Esophagus mucosa (tissue), 1 donor: ENCODE results near the gene MREG. TPM values are rescaled to one million over a fixed set of nuclear protein-coding genes. Genes with fewer than 3 reads are reported as not detected.
A peak's percentile ranks its signal among the peaks of the same experiment; 100 is the strongest.

Source experiments
- ATAC-seq: fragments of 200-7000 bp; cut with Tn5 transposase; one replicate; pipeline ENCODE4 v1.9.1; 2020
- total RNA-seq: library from RNA; stranded (reverse); gene quantifications from one replicate; pipeline ENCODE4 v1.2.4, GENCODE V29; 2023
- donor health status: DM: yes; HTN: yes; CAD: no.

The MREG gene
- total RNA-seq, 1 donor from 2014 or later: 61.9 TPM

DNA sequence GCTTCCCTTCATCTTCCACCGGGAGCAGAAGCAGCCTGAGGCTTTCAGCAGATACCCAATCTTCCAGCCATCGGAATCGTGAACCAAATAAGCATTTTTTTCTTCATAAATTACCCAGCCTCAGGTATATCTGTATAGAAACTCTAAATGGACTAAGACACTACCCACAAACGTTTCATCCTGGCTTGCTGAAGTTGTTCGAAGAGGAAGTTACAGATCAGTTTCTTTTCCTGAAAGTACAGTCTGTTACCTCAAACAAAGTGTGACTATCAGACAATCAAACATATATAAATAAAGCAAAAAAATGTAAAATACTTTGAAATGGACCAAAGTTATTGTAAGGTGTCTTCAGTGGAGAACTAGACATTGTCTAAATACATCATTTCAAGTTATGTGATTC is 97.9 kb downstream of the MREG start:
- ATAC-seq: no peak

DNA sequence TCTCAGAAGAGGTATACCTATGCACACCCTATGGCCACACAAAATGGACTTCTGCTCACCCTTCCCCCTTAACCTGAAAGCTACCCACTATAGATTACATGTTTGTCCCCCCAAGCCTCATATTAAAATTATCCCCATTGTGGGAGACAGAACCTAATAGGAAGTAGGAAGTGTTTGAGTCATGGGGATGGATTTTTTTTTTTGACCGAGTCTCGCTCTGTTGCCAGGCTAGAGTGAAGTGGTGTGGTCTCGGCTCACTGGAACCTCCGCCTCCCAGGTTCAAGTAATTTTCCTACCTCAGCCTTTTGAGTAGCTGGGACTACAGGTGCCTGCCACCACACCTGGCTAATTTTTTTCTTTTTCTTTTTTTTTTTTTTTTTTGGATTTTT is 98.6 kb downstream of the MREG start:
- no peak for ATAC-seq

DNA sequence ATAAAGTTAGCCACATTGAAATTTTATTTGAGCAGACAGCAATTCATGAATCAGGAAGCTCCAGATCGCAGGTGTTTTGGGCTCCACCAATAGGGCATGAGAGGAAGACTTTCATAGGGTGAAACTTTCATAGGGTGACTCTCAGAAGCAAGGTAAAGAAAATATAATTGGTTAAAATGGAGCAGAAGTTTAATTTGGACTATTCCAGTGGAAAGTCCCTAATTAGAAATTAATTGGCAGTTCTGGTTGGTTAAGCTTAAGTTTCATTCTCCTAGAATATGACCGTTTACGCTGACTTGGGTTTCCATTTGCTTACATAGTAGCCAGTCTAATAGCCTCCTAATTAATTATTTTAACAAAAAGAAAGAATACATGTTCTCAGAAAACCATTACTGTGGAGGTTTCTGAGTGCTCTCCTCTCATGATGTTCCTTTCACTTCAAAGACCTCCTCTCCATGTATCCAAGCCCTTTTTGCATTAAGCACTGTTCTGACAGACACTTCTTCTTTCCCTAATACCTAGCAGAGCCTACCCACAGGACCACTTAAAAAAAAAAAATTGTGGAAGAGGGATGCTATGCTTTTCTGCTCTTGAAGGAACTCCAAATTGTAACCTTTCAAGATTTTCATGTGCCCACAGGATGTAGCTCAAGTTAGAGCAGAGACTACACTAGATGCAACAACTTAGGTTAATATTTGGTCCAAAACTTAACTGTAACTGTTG is 99.1 kb downstream of the MREG start:
- ATAC-seq: no peak

DNA sequence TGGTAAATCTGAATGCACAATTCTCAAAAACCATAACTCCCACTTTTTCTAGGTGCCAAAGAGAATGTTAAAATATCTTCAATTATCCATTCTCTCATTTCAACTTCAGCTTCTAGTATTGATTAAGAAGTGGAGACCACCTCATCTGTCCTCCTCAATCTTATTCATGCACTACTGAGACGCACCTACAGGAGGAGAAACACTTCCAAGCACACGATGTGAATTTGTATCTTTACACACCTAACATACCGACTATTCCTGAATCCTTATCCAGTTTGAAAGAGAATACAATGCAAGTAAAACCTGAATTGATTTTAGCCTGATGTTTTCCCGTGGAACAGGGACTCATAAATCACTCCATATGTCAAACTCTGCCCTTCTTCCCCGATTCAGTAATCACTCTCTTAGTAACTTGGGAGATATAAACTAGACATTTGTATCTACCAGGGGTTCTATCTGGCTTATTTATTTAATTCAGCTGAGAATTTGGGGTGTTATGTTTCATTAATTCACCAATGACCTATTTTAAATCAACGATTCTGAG is 101.0 kb downstream of the MREG start:
- ATAC-seq: no peak

DNA sequence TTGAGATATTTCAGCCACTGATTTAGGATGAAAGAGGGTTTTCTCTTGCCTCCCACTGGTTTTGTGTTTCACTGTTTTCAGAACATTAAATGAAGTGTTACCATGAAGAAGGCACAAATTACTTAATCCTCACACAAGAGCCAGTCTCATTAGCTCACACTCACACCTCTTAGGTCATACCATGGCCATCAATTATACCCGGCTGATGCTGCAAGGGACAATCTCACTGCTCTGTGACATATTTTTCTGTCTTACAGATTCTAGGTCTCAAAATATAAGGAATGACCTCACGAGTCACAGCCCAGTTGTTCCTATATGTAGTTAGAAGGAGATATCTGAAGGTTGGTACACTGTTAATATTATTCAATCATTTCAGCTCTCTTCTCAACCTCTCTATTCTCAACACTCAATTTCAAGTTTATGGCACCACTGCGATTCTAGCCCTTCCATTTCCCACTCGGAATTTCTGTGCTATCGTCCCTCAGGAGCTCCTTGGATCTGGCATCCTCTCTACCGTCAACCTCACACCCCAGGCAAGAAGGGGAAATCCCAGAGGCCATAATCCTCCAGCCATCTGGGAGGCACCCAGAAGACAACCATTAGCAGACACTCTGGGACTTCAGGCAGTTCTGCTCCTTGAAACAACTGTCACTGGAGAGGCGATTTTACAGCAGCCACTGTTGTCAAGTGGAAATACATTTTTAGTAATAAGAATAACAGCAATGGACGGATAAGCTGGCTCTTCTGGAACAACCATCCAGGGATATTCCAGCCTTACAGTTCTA is 101.9 kb downstream of the MREG start:
- ATAC-seq: no peak

DNA sequence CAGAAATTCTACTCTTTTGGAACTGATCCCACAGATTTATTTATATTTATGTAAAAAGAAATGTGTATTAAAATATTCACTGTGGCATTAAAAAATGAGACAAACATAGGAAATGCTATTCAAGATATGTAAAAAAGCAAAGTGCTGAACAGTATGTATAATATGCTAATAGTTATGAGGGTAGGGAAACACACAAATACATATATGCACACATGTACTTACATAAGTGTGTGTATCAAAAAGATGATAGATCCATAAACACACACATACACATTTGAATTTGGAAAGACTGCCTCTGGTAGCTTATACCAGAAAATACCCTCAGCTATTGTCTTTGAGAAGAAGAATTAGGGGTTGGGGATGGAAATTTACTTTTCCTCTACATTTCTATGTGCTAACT is 103.2 kb downstream of the MREG start:
- ATAC-seq: no peak

DNA sequence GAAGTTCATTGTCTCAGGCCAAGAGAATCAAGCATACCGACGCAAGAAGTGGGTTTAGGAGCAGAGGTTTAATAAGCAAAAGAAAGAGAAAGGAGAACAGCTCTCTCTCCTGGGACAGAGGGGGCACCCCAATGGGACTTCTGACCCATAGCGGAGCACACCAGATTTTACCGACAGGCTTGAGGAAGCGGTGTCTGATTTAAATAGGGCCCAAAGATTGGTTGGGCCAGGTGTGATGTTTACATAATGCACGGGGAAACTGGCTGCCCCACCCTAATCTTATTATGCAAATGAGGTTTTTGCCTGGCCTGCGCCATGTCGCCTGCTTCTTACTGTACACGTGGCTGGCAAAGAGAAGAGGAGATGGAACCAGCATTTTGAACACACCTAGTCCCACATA is 106.2 kb downstream of the MREG start:
- no peak for ATAC-seq

DNA sequence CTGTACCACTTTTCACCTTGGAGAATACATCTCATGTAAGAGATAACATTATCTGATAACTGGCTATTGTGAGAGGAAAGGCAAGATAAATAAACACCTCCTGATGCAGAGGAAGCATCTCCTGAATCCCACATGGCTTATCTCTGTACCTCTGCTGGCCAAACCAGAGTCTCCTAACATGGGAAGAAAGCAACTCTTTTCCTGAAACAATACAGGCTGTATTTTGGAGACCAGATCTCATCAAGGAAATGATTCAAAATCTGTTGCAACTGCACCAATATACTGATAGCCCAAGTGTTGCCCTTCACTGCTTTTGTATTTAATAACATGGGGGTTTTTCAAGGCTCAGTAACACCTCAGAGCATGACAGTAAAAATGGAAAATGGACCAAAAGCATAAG is 106.9 kb downstream of the MREG start:
- no peak for ATAC-seq

DNA sequence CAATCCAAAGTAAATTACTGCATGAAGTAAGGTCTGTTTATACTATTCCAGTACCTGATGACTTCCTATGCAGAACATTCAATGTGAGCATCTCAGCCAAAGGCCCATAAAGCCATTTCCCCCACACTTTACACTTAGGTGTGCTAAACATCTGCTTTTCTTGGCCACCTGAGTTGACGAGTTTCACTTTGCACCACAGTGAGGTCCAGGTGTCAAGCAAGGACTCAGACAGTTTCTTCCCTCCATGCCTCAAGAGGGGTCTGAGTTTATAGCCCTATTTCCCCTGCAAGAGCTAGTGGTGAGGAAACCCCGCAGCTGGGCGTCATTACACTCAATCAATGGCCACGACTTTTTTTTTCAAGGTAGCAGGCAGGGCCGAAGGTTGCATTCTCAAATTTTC is 107.7 kb downstream of the MREG start:
- ATAC-seq: no peak

DNA sequence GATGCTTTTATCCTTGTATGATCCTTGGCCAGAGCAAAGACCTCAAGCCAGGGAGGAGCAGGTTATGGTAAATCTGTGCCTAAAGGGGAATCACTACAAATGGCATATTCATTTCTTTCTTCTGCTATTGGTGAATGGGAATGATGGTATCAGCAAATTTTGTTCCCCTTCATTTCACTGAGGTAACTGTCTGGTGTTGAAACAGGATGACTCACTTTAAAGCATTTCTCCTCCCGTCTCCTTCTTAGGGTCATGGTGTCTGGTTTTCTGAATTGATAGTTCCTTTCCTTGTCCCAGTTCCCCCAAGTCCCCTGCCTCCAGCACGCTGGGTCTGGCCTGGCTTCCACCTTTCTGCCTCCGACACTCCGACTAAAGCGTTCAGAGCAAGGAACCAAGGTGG is 109.2 kb downstream of the MREG start:
- ATAC-seq: no peak

DNA sequence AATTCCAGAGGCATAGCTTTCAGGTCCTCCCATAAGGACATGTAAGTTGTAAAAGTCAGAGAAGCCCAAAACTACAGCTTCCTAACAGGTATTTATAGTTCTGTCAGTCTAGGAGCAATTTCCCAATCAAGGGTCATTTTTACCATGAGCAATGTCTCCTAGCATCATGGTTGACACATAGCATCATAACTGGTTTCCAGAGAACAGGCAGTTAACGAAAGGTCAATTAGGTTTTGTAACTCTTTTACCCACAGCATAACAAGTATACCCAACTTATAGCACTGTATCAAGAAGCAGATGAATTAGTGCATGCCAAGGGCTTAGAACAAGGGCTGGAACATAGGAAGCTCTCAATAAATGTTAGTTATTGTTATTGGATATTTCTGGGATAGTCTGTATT is 110.1 kb downstream of the MREG start:
- ATAC-seq: no peak

DNA sequence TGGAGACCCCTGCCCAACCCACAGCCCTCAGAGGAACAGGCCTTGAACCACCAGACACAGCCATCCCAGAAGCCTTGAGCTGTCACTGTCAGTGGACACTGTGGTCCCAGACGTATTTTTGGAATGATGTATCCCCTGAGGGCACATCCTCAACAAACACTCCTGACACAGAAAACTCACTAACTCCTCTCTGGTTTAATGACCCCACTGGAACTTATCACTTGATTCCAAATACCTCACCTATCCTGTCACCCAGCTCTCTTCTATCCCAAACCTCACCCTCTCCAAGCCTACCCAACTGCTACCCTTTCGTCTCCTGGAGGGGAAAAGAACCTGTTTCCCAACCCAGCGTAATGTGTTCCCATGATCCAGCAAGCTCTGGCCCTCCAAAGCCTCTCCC is 111.6 kb downstream of the MREG start:
- no peak for ATAC-seq

DNA sequence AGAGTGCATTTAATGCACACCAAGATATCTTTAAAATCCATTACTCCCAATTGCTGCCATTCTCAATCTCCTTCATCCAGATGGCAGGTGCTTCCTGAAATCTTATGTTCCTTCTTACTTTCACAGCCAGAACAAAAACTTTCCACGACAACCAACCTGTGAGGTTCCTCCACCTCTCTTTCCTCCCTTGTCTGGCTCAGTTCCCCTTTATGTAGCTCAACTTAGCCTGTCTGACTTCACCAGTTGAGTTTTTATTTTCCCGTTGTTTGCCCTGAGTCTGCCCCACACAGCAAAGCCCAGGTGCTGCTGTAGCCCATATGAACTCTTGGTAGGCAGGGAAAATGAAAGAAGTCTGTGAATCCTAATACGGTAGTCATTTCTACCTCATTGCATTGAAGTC is 112.5 kb downstream of the MREG start:
- ATAC-seq: no peak

DNA sequence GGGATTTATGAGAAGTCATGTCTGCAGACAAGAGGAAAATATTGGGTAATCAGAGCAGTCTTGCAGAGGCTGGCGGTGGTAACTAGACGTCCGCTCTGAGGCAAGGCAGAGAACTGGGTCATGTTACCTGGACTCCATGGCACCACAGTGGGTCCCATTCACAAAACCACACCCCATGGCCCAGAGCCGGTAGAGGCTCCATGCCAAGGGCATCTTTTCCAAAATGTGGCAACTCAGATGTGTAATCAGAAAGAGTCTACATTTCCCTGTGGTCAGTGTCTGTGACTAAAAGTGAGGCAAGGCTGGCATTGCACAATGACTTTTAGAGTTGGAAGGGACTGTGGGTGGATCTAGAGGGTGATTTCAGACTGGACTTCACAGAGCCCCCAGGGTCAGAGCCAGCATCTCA is 113.1 kb downstream of the MREG start:
- ATAC-seq: peak; percentile 11

DNA sequence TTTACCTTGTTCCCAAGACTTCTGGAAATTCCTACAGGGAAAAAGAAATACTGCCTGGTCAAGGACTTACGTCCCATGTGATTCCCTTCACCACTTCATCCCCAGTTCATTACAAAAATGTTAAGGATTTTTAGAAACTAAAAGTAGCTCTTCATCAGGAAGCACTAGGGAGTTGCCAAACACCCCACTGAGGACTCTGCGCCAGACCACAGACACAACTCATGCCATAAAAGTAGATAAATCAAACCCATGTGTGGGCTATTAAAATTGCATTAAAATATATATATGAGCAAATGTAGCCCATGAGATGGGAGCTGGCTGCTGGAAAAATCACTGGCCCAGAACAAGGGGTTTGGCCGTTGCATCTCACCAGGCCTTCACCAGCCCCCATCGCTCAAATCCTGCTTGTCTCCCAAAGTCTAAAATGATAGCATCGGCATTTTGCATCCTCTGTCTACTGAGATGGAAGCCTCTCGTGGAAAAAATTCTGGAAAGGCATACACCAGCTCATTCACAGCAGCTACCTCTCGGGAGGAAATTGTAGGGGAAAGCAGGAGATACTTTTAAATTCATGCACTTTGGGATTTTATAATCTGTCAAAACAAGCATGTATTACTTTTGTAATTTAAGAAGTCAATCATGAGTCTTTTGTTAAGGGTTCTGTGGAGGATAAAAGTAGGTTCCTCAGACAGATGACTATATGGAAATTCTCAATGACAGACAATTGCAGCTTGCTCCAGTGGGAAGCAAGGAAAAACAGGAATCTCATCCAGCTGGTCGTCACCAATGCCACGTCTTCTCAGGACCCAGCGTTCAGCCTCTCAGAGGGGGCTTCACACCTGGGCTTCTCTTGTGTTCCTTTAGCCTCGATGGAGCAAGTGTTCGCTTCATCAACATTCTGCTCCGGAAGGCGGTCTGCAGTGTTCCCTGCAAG is 113.9 kb downstream of the MREG start:
- no peak for ATAC-seq

DNA sequence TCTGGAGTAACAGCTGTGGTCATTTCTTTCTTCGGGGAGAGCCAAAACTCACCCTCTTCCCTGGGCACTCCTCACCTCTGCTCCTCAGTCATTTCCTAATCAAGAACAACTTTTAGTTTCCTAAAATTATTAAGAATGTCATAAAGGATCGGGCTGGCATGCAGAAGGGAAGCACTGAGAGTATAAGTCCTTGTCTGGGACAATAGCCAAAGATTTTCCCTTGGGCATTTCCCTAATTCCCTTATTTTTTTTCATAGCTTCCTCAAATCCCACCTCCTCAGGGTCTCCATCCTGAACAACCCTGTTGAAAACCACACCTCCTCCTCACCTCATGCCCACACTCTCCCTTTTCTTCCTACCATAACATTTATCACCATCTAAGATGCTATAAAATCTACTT is 115.0 kb downstream of the MREG start:
- no peak for ATAC-seq

DNA sequence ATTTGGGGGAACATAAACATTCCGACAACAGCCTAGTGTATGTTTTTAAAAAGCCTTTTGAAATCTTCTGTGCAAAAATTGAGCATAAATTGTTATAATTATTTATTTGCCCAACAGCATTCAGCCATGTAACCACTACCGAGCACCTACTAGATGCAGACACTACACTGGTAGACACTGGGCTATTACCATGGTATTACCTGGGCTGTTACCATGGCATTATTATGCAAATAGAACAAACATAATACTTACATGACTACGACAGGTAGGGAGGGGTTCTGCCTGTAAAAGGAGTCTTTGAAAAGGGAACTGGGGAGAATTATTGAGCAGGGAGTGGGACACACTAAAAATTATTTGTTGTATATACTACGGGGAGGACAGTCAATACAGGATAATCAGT is 116.4 kb downstream of the MREG start:
- ATAC-seq: no peak

DNA sequence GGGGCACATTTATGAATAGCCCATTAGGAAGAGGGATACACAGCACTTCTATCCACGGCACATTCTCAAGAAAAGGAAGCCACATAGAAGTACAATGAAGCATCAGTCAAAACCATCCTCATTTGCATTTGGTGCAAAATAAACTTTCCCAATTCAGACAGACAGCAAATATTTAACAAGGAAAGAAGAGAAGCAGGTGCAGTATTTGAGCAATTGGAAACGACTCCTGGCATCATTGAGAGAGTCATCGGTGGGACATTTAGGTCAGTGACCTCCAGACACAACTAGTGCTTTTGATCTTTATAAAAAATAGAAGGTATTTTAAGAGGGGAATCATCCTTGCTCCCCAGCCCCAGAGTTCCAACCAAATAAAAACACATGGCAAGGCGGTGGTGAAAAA is 118.0 kb downstream of the MREG start:
- no peak for ATAC-seq

Other genes starting within 250 kb of the MREG start
- gene PECR, start 68.3 kb upstream of the MREG start, total RNA-seq: 3.1 TPM
- gene TMEM169, start 68.4 kb upstream of the MREG start, total RNA-seq: 0.04 TPM
- gene XRCC5, start 95.8 kb upstream of the MREG start, total RNA-seq: 198 TPM